Skeletal muscle cell (primary cell): ENCODE measurements around the gene OOSP3.

Experiments used
- DNase-seq: peaks from one replicate; pipeline ENCODE4 v3.0.0-alpha.2; 2010; ENCODE audit warnings: low read depth
- H3K4me3 ChIP-seq: 2 replicates; pipeline ENCODE4 v1.5.1; 2011; ENCODE audit warnings: low read depth, mild to moderate bottlenecking, control low read depth, low read length, moderate library complexity

OOSP3 gene

DNA sequence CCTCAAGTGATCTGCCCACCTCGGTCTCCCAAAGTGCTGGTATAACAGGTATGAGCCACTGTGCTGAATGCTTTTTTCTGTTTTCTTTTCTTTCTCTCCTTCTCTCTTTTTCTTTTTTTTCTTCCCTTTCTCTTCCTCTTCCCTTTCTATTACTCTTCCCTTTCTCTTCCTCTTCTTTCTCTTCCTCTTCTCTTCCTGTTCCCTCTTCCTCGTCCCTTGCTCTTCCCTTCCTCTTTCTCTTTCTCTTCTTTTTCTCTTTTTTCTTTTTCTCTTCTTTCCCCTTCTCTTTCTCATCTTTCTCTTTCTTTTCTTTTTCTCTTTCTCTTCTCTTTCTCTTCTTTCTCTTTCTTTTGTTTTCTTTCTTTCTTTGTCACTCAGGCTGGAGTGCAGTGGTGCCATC, 60.9 kb downstream of the OOSP3 start:
- no peak for DNase-seq
- no peak overlapping the region for H3K4me3 ChIP-seq

DNA sequence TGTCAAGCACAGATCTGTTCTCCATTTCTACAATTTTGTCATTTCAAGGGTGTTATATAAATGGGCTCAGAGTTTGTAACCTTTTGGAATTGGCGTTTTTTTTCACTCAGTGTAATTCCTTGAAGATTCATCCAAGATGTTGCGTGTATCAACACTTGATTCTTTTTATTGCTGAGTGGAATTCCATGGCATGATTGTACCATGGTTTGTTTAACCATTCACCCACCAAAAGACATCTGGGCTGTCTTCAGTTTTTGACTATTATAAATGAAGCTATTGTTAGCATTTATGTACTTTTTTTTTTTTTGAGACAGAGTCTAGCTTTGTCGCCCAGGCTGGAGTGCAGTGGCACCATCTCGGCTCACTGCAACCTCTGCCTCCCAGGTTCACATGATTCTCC, 62.5 kb downstream of the OOSP3 start:
- no peak for DNase-seq
- H3K4me3 ChIP-seq = no peak overlapping the region

GRCh38 chr11:59943997-59944714, 65.6 kb downstream of the OOSP3 start:
- no peak for DNase-seq

GRCh38 chr11:59944720-59945119, 66.1 kb downstream of the OOSP3 start:
- H3K4me3 ChIP-seq = no peak overlapping the region
- no peak for DNase-seq

More at GRCh38 chr11:59943997-59944714, 65.6 kb downstream of the OOSP3 start:
- no peak overlapping the region for H3K4me3 ChIP-seq
